HG02571 (cell line): ENCODE data around the gene C1orf74.
A peak's percentile ranks its signal among the peaks of the same experiment; 100 is the strongest.

Experiments used
- ATAC-seq: cut with Tn5 transposase; IDR thresholded peaks from one replicate; pipeline ENCODE4 v1.9.1; 2021; ENCODE audit warnings: mild to moderate bottlenecking, moderate library complexity; ENCODE audit not compliant: unreplicated experiment

Gene C1orf74

GRCh38 chr1:209772126-209772525 lies 12.2 kb downstream of the C1orf74 start:
- no peak for ATAC-seq

- no peak for ATAC-seq
Measured at GRCh38 chr1:209770636-209771415, 13.5 kb downstream of the C1orf74 start.

GRCh38 chr1:209769971-209770370 lies 14.4 kb downstream of the C1orf74 start:
- ATAC-seq: no peak

DNA sequence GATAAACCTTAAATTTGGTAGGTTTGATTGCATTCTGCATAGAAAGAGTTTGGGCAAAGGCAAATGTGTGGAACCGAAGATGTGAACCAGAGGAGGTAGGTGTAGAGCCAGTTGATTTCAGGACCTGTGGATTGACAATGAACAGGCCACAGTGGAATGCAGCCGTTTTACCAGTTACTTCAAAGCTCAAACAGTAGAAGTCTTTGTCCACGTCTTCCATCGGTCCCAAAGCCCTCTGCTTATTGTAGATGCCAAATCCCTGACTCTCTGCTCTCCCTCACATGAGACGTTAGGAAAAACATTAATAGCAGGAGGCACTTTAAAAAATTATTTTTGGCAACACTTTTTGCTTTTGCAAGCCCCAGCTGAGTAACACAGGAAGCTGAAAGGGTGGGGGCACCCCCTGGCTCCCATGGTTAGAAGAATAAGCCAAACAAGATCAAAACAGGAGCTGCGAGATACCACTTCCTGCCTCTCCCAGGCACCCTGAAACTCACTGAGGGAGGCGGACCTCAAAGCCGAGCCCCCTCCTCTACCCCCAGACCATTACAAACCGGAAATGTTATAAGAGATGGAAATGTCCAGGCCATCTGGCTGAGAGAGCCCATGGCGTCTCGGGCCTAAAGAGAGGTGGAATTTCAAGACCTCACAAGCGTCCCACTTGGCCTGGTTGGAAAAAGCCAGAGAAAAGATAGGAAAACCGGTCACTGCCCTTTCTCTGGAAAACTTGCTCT lies 15.0 kb downstream of the C1orf74 start:
- ATAC-seq: peak; percentile 76

DNA sequence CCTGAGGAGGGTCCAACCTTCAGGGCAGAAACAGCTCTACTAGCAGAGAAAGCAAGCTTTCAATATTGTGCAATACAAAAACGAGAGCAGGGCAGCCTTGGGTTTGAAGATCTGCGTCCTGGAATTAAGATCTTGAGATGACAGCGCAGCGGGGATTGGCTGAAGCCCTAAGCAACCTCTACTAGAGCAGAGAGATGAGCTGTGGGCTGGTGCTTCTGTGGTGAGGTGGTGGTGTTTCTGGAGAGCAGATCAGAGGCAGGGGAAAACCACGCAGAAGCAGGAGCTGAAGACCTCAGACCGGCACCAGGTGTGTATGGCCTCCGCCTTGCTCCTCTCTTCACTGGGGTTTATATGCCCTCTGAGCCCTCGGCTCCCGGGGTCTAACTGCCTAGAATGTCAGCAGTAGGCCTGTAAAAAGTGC lies 16.0 kb downstream of the C1orf74 start:
- peak; percentile 91 for ATAC-seq

GRCh38 chr1:209767706-209768105 lies 16.7 kb downstream of the C1orf74 start:
- ATAC-seq: no peak

GRCh38 chr1:209767096-209767495 lies 17.3 kb downstream of the C1orf74 start:
- no peak for ATAC-seq

DNA sequence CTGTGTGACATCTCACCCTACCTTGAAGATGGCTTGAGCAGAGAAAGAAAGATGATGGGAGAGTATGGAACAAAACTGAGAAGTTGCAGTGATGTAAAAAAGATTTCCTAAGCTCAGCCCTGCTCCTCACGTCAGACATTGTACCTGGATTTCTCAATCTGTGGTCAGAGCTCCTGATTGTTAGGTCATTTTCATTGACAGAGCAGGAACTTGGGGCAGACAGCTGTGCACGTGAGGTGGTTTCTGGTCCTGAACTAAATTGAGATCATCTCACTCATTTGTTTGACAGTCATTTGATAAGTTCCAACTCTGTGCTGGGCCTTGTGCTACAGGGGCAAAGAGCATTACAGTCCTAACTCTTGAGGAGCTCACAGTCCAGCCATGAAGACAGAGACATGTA lies 18.3 kb downstream of the C1orf74 start:
- ATAC-seq: no peak

- no peak for ATAC-seq
Measured at GRCh38 chr1:209761011-209761635, 23.2 kb downstream of the C1orf74 start.

- no peak for ATAC-seq
Measured at GRCh38 chr1:209759829-209760359, 24.5 kb downstream of the C1orf74 start.

- ATAC-seq: no peak
Measured at GRCh38 chr1:209758400-209758799, 26.0 kb downstream of the C1orf74 start.

GRCh38 chr1:209756615-209757445 lies 27.5 kb downstream of the C1orf74 start:
- ATAC-seq: peak; percentile 32

DNA sequence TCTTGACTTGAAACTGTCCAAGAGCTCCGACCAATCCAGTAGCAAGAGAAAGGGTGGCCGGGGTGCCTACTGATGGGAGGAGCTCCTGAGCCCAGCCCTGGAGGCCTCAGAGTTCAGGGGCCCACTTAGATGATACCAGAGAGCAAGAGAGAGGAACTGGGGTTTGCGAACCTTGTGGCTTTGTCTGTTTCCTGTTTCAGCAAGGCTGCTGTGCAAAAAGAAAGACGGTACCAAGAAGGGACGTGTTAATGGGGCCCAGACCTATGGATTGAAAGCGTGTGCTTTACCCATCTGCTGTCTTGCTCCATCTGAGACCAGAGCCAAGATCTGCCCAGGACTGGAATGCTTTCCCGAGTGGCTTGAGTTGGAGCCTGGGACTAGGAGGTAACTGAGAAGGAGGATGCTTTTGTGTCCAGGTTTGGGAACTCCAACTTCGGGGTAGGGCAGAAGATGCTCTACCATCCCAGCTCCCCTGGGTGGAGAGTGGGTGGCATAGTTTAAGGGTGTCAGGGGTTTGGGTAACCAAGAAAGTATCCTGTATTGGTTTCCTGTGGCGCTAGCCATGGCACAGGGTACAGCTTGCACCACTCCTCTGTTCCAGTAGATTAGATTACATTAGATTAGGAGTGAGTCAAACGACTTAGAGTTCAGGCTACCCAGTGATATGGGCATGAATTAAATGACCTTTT lies 28.3 kb downstream of the C1orf74 start, which contains the start of gene TRAF3IP3:
TRAF3IP3 (plus strand) TSS at position 128 of the 689 bp plus-strand sequence. CDS start 3,987 bp downstream, outside the sequence.
- peak; percentile 75 for ATAC-seq

GRCh38 chr1:209755256-209755655 lies 29.1 kb downstream of the C1orf74 start:
- no peak for ATAC-seq

DNA sequence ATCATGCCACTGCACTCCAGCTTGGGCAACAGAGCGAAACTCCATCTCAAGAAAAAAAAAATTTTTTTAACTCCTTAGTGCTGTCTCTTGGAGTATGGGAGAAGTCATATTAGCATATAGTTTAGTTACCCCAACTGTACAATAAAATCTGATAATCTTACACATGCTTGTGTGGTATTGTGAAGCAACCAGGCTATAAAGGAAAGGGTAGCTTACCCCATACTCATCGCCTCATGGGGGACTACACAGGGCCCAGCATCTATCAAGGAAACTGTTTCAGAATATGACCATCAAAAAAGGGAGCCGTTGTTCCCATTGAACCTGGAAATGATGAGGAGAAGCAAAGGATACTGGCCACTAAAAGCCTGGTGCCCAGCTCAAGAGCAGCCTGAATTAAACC lies 31.5 kb downstream of the C1orf74 start:
- no peak for ATAC-seq

- ATAC-seq: peak; percentile 40
Measured at GRCh38 chr1:209751627-209752231, 32.6 kb downstream of the C1orf74 start.

GRCh38 chr1:209749670-209750323 lies 34.6 kb downstream of the C1orf74 start:
- ATAC-seq: no peak

- ATAC-seq: no peak
Measured at GRCh38 chr1:209749205-209749604, 35.2 kb downstream of the C1orf74 start.

- no peak for ATAC-seq
Measured at GRCh38 chr1:209748620-209749019, 35.7 kb downstream of the C1orf74 start.
